ENCODE data around the gene TMPRSS11B. TPM values are rescaled to one million over a fixed set of nuclear protein-coding genes. Genes with fewer than 3 reads are reported as not detected.
"Not testable (repeated sequence)": the region's sequence is repeated elsewhere in the genome, so short reads cannot be mapped to it uniquely, and the experiment has no call there.

TMPRSS11B gene
- total RNA-seq, 4 donors from 2014 or later = 0.83 TPM; not detected in 3

DNA sequence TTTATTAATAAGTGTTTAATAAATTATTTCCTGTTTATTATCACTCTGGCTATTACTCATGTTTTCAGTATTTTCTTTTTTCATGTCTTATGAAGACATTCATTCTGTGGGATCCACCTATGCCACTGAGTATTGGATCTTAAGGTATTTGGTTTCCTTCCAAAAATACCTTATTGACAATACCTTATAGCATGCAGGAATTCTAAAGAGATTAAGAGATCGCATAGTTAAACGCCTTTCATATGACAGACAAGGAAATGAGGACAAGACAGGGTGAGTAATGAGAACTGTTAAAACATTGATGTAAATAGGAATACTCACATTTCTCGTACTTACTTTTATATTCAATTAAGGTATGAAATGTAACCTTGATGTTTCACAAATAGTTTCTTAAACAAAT lies 38.2 kb upstream of the TMPRSS11B start:
- TF ChIP-seq EP300 (IDR thresholded peaks at IDR 0.05) (no peak), POLR2A (IDR thresholded peaks at IDR 0.05; ENCODE audit: low read depth) (no peak), POLR2AphosphoS5 (IDR thresholded peaks at IDR 0.05) (no peak)
- TF ChIP-seq, protein P1, sequence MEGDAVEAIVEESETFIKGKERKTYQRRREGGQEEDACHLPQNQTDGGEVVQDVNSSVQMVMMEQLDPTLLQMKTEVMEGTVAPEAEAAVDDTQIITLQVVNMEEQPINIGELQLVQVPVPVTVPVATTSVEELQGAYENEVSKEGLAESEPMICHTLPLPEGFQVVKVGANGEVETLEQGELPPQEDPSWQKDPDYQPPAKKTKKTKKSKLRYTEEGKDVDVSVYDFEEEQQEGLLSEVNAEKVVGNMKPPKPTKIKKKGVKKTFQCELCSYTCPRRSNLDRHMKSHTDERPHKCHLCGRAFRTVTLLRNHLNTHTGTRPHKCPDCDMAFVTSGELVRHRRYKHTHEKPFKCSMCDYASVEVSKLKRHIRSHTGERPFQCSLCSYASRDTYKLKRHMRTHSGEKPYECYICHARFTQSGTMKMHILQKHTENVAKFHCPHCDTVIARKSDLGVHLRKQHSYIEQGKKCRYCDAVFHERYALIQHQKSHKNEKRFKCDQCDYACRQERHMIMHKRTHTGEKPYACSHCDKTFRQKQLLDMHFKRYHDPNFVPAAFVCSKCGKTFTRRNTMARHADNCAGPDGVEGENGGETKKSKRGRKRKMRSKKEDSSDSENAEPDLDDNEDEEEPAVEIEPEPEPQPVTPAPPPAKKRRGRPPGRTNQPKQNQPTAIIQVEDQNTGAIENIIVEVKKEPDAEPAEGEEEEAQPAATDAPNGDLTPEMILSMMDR (IDR thresholded peaks at IDR 0.05) = no peak
- Histone ChIP-seq H3K9me3 (no peaks in the 10 kb centered on the region), H3K36me3 (no peaks in the 10 kb centered on the region), H3K27me3 (no peaks in the 10 kb centered on the region), H3K27ac (replicated peaks in 1 of 4) (no peak overlapping the region), H3K4me1 (no peaks in the 10 kb centered on the region), H3K4me3 (no peak overlapping the region)
- intact Hi-C loops (cut with DNase I) = no loop called here
- no peak for DNase-seq (ENCODE audit: extremely low spot score)
- WGBS = 82% methylated on average over 3 of the region's 3 CpGs

DNA sequence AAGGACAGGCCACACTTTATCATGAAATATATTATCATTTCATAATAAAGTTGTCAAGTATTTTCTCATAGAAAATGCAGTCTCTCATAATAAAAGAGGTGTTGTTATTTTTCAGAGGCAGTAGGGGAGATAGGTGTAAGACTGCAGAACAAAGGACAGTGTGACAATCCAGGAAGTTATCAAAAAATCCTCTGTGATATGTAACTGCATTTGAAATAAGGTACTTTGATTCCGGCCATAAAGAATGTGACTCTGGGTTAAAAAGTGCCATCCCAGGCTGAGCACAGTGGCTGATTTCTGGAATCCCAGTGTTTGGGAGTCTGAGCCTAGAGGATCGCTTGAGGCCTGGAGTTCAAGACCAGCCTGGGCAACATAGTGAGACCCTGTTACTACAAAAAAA lies 37.6 kb upstream of the TMPRSS11B start:
- TF ChIP-seq POLR2AphosphoS5 (IDR thresholded peaks at IDR 0.05) (no peak), POLR2A (IDR thresholded peaks at IDR 0.05; ENCODE audit: low read depth) (no peak)
- TF ChIP-seq, protein P1 (IDR thresholded peaks at IDR 0.05) = no peak
- Histone ChIP-seq H3K4me3 (no peak overlapping the region), H3K4me1 (no peaks in the 10 kb centered on the region), H3K27me3 (no peaks in the 10 kb centered on the region), H3K27ac (replicated peaks in 1 of 4) (no peak overlapping the region), H3K36me3 (no peaks in the 10 kb centered on the region), H3K9me3 (no peaks in the 10 kb centered on the region)
- intact Hi-C loops (cut with DNase I) = no loop called here
- 98% methylated on average over 2 of the region's 2 CpGs for WGBS
- no peak for DNase-seq (ENCODE audit: extremely low spot score)

DNA sequence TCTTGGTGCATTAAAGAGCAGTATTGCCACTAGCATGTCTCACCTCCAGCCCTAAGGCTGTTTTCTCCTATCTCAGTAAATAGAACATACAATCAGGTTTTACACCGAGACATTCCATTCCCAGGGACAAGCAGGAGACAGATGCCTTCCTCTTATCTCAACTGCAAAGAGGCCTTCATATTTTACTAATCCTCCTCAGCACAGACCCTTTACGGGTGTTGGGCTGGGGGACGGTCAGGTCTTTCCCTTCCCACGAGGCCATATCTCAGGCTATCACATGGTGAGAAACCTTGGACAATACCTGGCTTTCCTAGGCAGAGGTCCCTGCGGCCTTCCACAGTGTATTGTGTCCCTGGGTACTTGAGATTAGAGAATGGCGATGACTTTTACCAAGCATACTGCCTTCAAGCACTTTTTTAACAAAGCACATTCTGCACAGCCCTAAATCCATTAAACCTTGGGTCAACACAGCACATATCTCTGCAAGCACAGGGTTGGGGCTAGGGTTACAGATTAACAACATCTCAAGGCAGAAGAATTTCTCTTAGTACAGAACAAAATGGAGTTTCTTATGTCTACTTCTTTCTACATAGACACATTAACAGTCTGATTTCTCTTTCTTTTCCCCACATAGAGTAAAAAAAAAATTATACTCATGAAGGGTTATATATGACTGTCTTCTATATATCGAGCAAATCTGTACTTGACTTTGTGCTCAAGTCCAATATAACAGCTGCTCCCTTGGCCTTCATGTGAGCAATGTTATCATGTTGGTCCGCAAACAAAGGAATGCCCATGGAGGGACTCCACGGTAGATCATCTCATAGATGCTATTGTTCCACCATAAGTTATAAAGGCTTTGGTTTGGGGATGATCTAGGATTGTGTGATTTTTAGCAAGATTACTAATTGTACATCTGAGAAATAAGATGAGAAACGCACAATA lies 36.6 kb upstream of the TMPRSS11B start:
- H3K9me3 ChIP-seq; H3K27me3 ChIP-seq; H3K4me3 ChIP-seq; H3K36me3 ChIP-seq; H3K4me1 ChIP-seq; intact Hi-C loops (cut with DNase I); DNase-seq (ENCODE audit: extremely low spot score); H3K27ac ChIP-seq (replicated peaks in 1 of 4): not testable (repeated sequence)
- WGBS = 86% methylated on average over 9 of the region's 10 CpGs

DNA sequence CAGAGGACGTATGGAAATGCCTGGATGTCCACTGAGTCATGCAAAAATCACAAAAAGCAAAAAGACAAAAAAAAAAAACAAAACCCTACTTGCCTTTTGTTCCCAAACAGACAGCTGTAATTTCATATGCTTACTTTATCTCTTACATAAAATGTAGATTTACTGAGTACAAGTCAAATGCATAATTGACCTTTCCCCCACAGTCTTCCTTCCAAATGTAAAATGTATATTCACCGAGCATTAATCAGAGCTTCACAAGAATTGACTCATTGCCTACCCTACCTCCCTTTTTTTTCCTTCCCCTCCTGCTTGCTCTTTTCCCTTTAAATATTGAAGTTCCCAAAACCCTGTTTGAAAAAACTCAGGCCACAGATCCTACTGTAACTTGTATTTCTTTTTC lies 32.5 kb upstream of the TMPRSS11B start:
- Histone ChIP-seq H3K4me1 (no peaks in the 10 kb centered on the region), H3K27ac (replicated peaks in 1 of 4) (no peak overlapping the region), H3K9me3 (no peaks in the 10 kb centered on the region), H3K27me3 (peaks cover 0 to 12% (median 0%) of the 10 kb centered on the region in 4 donors), H3K4me3 (no peak overlapping the region), H3K36me3 (no peaks in the 10 kb centered on the region)
- TF ChIP-seq, protein P1 (IDR thresholded peaks at IDR 0.05) = no peak
- TF ChIP-seq EP300 (IDR thresholded peaks at IDR 0.05) (no peak), POLR2AphosphoS5 (IDR thresholded peaks at IDR 0.05) (no peak), POLR2A (IDR thresholded peaks at IDR 0.05; ENCODE audit: low read depth) (no peak)
- no peak for DNase-seq (ENCODE audit: extremely low spot score)
- WGBS = 71% methylated on average over 2 of the region's 2 CpGs
- intact Hi-C loops (cut with DNase I) = no loop called here

DNA sequence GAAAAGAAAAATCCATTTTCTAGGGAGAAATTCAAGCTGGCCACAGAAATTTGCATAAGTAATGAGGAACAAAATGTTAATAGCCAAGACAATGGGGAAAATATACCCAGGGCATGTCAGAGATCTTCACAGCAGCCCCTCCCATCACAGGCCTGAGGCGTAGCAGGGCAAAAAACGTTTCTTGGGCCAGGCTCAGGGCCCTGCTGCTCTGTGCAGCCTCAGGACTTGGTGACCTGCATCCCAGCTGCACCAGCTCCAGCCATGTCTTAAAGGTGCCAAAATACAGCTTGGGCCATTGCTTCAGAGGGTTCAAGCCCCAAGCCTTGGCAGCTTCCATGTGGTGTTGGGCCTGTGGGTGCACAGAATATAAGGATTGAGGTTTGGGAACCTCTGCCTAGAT lies 32.1 kb upstream of the TMPRSS11B start:
- no peaks in the 10 kb centered on the region for H3K36me3 ChIP-seq
- peaks cover 0 to 12% (median under 1%) of the 10 kb centered on the region in 4 donors for H3K27me3 ChIP-seq
- H3K27ac ChIP-seq (replicated peaks in 1 of 4) = no peak overlapping the region
- no peak for DNase-seq (ENCODE audit: extremely low spot score)
- intact Hi-C loops (cut with DNase I) = no loop called here
- H3K4me1 ChIP-seq = no peaks in the 10 kb centered on the region
- no peaks in the 10 kb centered on the region for H3K9me3 ChIP-seq
- H3K4me3 ChIP-seq = no peak overlapping the region
- 55% methylated on average over 2 of the region's 2 CpGs for WGBS
- TF ChIP-seq, protein P1 (IDR thresholded peaks at IDR 0.05) = no peak
- TF ChIP-seq POLR2AphosphoS5 (IDR thresholded peaks at IDR 0.05) = no peak
- no peak for TF ChIP-seq EP300 (IDR thresholded peaks at IDR 0.05)
- no peak for TF ChIP-seq POLR2A (IDR thresholded peaks at IDR 0.05; ENCODE audit: low read depth)

All from esophagus muscularis mucosa (tissue), 4 donors.